Esophagus (tissue), 2 donors: ENCODE measurements around the gene EBLN2. TPM values are rescaled to one million over a fixed set of nuclear protein-coding genes. Genes with fewer than 3 reads are reported as not detected.

ENCODE experiments used
- H3K27ac ChIP-seq, 2 donors: one replicate each; pipeline ENCODE4 v1.5.1; 2013; ENCODE audit warnings: low read depth in 2 of 2, mild to moderate bottlenecking in 2 of 2, inconsistent platforms in 1 of 2, low read length in 1 of 2, moderate library complexity in 1 of 2
- H3K27me3 ChIP-seq, 2 donors: one replicate each; pipeline ENCODE4 v1.6.1; 2013; ENCODE audit warnings: low read length in 2 of 2, control low read depth in 1 of 2, mild to moderate bottlenecking in 1 of 2; ENCODE audit not compliant: insufficient read depth in 2 of 2, control insufficient read depth in 1 of 2
- H3K36me3 ChIP-seq, 2 donors: one replicate each; pipeline ENCODE4 v1.6.1; 2013; ENCODE audit warnings: low read length in 1 of 2; ENCODE audit not compliant: control insufficient read depth in 2 of 2, insufficient read depth in 2 of 2
- H3K4me1 ChIP-seq, 2 donors: one replicate each; pipeline ENCODE4 v1.6.1; 2013; ENCODE audit warnings: low read length in 1 of 2; ENCODE audit not compliant: control insufficient read depth in 2 of 2, insufficient read depth in 2 of 2
- H3K4me3 ChIP-seq, 2 donors: one replicate each; pipeline ENCODE4 v1.5.1; 2013; ENCODE audit warnings: low read length in 2 of 2, mild to moderate bottlenecking in 2 of 2, low read depth in 1 of 2, moderate library complexity in 1 of 2
- H3K9me3 ChIP-seq, 2 donors: one replicate each; pipeline ENCODE4 v1.6.1; 2013; ENCODE audit warnings: mild to moderate bottlenecking in 2 of 2, low read depth in 1 of 2, low read length in 1 of 2, moderate library complexity in 1 of 2; ENCODE audit not compliant: control insufficient read depth in 2 of 2, insufficient read depth in 1 of 2
- WGBS, 2 donors: extraction: QIAGEN DNeasy Blood & Tissue Kit; methylation state at CpG; one replicate each; pipeline ENCODE4 v1.1.7; 2013; 5-methylcytosine and 5-hydroxymethylcytosine counted together
- polyA plus RNA-seq, 2 donors: library from polyadenylated mRNA; stranded (reverse); fragments of 200-250 nt; gene quantifications; one replicate each; pipeline ENCODE4 v1.2.3, GENCODE V29; 2013
- donor health status: healthy with polysubstance abuse.
- donor health status: Bipolar disorder and iron deficiency.

EBLN2 gene
- polyA plus RNA-seq, 2 donors = 0.53 to 0.92 TPM

DNA sequence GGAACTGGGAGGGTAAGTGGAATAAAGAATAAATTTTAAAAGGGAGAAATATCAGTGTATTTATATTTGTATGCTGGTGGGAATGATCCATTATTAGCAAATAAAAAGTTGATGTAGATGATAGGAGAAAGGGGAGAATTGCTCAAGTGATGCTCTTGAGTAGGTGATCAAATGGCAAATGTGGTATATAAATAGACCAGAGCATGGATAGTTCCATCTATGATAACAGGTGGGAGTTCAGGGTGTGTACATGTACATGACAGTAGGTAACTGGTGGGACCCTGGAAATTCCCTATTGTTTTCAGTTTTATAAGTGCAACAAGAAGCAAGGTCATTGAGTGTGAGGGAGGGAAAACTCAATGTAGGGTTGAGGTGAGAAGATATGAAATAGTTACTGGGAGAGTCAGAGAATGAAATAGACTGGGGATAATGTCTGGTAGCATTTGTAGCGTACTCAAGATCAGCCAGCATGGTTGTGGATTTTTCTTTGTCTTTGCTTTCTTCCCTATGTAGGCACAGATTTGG lies 31.3 kb upstream of the EBLN2 start:
- no peak overlapping the region for H3K4me3 ChIP-seq
- no peaks in the 10 kb centered on the region for H3K4me1 ChIP-seq
- H3K9me3 ChIP-seq = no peaks in the 10 kb centered on the region
- no peaks in the 10 kb centered on the region for H3K27me3 ChIP-seq
- no peaks in the 10 kb centered on the region for H3K36me3 ChIP-seq
- WGBS, 2 donors = 96 to 97% methylated on average over 1 of the region's 1 CpG
- H3K27ac ChIP-seq = no peak overlapping the region

DNA sequence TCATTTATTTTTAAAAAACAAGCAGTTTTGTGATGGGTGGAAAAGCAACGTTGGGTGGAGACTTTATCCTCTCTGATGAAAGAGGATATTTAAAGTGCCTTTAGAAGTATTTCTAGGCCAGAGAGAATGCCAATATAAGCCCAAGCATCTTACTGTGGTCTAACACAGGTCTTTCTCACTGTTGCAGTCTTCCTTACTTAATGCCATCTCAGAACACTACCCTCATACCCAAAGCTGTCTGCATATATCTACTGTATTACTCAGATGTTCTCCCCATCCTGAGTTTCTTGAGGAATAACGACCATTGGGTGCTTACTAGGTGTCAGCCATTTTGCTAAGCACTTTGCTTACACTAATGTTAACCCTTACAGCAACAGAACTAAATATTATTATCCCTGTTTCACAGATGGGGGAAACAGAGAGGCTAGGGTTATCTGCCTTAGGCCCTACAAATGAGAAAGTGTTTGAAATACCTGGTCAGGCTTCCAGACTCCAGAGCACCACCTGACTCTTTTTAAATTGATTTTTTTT lies 29.8 kb upstream of the EBLN2 start:
- H3K4me1 ChIP-seq = no peaks in the 10 kb centered on the region
- no peaks in the 10 kb centered on the region for H3K36me3 ChIP-seq
- no peaks in the 10 kb centered on the region for H3K9me3 ChIP-seq
- H3K27ac ChIP-seq = no peak overlapping the region
- WGBS, 2 donors = 36 to 38% methylated on average over 2 of the region's 2 CpGs
- H3K4me3 ChIP-seq = no peak overlapping the region
- no peaks in the 10 kb centered on the region for H3K27me3 ChIP-seq

DNA sequence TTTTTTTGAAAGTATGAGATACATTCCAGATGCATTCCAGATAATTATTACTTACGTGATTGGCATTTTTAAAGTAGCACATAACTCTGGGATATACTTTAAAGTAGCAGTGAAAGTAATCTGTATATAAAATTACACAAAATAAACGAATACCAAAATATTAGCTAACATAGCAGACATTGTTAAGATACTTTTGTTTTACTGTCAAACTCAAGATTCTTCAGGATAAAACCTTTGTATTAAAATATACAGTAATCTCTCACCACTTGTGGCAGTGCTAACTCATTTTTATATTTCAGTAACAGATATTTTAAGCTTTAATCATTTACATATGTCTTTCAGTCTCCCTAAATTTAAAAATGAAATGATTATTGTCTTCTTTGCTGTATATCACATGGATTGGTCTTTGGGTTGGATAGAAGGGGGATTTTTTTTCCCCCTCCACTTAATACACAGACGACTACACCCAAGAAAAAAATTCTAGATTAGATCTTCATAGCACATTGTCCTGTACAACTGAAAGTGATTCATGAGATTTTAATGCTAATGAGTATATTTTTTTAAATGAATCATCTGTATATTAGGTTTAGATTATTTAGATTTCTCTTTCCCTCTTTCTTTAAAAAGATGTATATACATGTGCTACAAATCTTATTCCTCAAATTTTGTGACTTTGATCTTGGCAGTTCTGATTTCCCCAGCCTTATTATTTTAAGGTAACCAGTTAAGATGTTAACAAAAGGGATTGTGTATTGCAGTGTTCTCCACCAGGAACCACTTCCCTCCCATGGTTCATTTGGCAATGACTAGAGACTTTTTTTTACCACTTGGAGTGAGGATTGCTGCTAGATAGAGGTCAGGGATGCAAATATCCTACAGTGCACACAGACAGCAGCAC lies 24.5 kb upstream of the EBLN2 start:
- Histone ChIP-seq H3K4me3 (no peak overlapping the region), H3K4me1 (no peaks in the 10 kb centered on the region), H3K36me3 (no peaks in the 10 kb centered on the region), H3K27me3 (no peaks in the 10 kb centered on the region), H3K9me3 (no peaks in the 10 kb centered on the region), H3K27ac (no peak overlapping the region)
- WGBS, 2 donors = 47 to 52% methylated on average over 3 of the region's 3 CpGs

DNA sequence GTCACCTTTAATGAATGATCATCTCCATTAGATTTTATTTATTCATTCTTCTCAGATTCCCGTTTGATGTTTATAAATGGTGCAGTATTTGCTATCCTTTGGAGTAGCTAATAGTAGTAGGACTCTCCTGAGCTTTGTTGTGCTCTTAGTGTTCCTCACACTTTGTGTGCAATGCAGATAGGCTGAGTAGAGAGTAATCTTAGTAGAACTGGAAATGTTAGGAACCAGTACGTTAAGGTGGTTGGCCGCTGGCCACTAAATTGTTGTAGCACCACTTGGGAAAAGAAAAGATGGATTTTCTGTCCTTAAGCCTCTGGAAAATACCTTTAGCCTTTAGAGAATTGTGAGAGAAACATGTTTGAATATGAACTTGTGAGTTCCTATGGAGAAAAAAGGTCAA lies 19.9 kb upstream of the EBLN2 start:
- no peak overlapping the region for H3K27ac ChIP-seq
- no peaks in the 10 kb centered on the region for H3K9me3 ChIP-seq
- no peak overlapping the region for H3K4me3 ChIP-seq
- 22 to 31% methylated on average over 3 of the region's 3 CpGs for WGBS, 2 donors
- no peaks in the 10 kb centered on the region for H3K27me3 ChIP-seq
- H3K4me1 ChIP-seq = no peaks in the 10 kb centered on the region
- H3K36me3 ChIP-seq = no peaks in the 10 kb centered on the region

DNA sequence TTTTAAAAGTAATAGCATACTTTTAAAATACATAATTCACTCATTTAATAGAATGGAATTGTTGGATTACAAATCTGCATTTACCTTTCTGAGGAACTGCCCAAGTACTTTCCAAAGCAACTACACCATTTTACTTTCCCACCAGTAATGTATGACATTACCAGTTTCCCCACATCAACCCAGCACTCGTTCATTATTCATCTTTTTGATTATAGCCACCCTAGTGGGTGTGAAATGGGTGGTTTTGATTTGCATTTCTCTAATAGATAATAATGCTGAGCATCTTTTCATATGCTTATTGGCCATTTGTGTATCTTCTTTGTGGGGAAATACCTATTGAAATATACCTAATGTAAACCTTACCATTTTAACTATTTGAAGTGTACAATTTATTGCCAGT lies 18.0 kb upstream of the EBLN2 start:
- H3K36me3 ChIP-seq = no peaks in the 10 kb centered on the region
- H3K9me3 ChIP-seq = no peaks in the 10 kb centered on the region
- no peaks in the 10 kb centered on the region for H3K4me1 ChIP-seq
- no peak overlapping the region for H3K4me3 ChIP-seq
- H3K27ac ChIP-seq = no peak overlapping the region
- H3K27me3 ChIP-seq = no peaks in the 10 kb centered on the region
- WGBS, 2 donors = 66 to 71% methylated on average over 1 of the region's 1 CpG

DNA sequence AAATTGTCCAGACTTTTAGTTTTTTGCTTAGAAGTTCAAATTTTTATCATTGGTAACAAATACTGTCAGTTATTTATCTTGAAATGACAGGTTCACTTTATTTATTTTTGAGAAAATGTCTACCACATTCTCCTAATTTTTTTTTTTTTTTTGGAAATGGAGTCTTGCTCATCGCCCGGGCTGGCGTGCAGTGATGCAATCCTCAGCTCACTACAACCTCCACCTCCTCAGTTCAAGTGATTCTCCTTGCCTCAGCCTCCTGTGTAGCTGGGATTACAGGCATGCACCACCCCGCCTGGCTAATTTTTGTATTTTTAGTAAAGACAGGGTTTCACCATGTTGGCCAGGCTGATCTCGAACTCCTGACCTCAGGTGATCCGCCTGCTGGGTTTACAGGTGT lies 16.1 kb upstream of the EBLN2 start:
- Histone ChIP-seq H3K9me3 (no peaks in the 10 kb centered on the region), H3K4me3 (no peak overlapping the region), H3K27ac (no peak overlapping the region), H3K4me1 (no peaks in the 10 kb centered on the region), H3K27me3 (no peaks in the 10 kb centered on the region), H3K36me3 (no peaks in the 10 kb centered on the region)
- 77 to 85% methylated on average over 6 of the region's 6 CpGs for WGBS, 2 donors

DNA sequence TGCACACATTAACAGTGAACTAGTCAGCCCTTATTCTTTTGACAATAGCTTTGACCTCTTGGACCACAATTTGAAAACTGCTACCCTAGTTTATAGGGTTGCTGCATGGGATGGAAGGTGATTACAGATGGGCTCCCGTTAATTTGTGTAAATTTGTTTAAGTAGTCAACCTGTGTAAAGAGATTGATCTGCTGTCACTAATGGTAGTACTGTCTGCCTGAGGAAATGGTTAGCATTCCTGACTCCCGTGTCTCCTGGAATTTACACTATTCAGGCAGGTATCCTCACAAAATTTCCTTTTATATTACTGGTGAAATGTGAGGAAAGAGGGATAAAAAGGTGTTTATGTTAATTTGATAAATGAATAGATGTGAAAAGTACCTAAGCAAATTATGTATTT lies 15.3 kb upstream of the EBLN2 start:
- H3K4me1 ChIP-seq = no peaks in the 10 kb centered on the region
- 40 to 49% methylated on average over 2 of the region's 2 CpGs for WGBS, 2 donors
- no peak overlapping the region for H3K27ac ChIP-seq

DNA sequence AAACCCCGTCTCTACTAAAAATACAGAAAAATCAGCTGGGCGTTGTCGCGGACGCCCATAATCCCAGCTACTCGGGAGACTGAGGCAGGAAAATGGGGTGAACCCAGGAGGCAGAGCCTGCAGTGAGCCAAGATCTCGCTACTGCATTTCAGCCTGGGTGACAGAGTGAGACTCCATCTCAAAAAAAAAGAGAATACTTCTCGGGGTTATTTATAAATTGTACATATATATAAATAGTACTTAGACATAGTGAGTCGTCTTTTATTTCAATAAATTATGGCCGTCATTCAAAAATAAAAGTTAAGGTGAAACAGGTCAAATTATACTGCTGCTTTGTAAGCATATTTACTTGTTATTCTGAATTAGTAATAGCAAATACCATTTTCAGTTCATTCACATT lies 12.1 kb upstream of the EBLN2 start:
- WGBS, 2 donors = 87 to 93% methylated on average over 10 of the region's 10 CpGs

More for the DNA sequence above, 15.3 kb upstream of the EBLN2 start:
- Histone ChIP-seq H3K4me3 (no peak overlapping the region), H3K9me3 (no peaks in the 10 kb centered on the region), H3K36me3 (no peaks in the 10 kb centered on the region), H3K27me3 (no peaks in the 10 kb centered on the region)

DNA sequence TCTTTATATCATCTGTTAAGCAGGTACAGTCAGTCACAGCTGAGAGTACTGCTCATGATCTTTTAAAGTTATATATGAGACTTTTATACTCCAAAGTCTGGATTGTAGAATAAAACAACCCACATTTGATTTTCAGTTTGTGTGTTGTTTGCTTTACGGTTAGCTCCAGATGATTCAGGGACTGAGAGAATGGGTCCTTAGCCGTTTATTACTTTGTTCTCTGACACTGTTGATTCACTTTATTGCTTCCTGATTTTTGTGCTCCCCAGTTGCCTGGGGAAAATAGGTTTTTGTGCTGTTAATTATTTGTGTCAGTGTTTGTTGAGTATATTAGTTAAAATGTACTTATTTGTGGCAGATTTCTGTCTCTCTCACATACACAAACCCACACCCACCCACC lies 8.6 kb upstream of the EBLN2 start:
- Histone ChIP-seq H3K27ac (no peak overlapping the region), H3K4me3 (no peak overlapping the region), H3K27me3 (no peaks in the 10 kb centered on the region), H3K9me3 (no peaks in the 10 kb centered on the region), H3K4me1 (no peaks in the 10 kb centered on the region), H3K36me3 (no peaks in the 10 kb centered on the region)
- WGBS, 2 donors = 59 to 68% methylated on average over 2 of the region's 2 CpGs

More for the DNA sequence above, 12.1 kb upstream of the EBLN2 start:
- H3K9me3 ChIP-seq = no peaks in the 10 kb centered on the region
- H3K4me1 ChIP-seq = no peaks in the 10 kb centered on the region
- H3K36me3 ChIP-seq = no peaks in the 10 kb centered on the region
- H3K27ac ChIP-seq = no peak overlapping the region
- no peaks in the 10 kb centered on the region for H3K27me3 ChIP-seq
- H3K4me3 ChIP-seq = no peak overlapping the region

DNA sequence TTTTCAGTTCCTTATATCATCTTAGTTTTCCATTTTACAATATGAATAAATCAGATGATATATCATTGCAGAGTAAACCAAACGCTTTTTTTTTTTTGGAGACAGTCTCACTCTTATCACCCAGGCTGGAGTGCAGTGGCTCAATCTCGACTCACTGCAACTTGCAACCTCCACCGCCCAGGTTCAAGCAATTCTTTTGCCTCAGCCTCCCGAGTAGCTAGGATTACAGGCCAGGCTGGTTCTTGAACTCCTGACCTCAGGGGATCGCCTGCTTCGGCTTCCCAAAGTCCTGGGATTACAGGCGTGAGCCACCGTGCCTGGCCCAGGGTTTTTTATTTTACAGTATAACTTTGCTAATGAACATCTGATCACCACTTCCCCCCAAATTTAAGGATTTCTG lies 5.9 kb upstream of the EBLN2 start:
- H3K27me3 ChIP-seq = no peaks in the 10 kb centered on the region
- 46 to 53% methylated on average over 8 of the region's 8 CpGs for WGBS, 2 donors
- H3K9me3 ChIP-seq = no peaks in the 10 kb centered on the region
- no peak overlapping the region for H3K4me3 ChIP-seq
- no peaks in the 10 kb centered on the region for H3K4me1 ChIP-seq
- H3K36me3 ChIP-seq = no peaks in the 10 kb centered on the region
- H3K27ac ChIP-seq = no peak overlapping the region
